GM21825 (cell line): ENCODE measurements around the gene APBB1IP.
A peak's percentile ranks its signal among the peaks of the same experiment; 100 is the strongest.

Experiments used
- ATAC-seq: cut with Tn5 transposase; IDR thresholded peaks from one replicate; pipeline ENCODE4 v1.9.1; 2021; ENCODE audit warnings: mild to moderate bottlenecking, moderate library complexity; ENCODE audit not compliant: unreplicated experiment

The APBB1IP gene

GRCh38 chr10:26505491-26505890, 67.3 kb downstream of the APBB1IP start:
- ATAC-seq = no peak

DNA sequence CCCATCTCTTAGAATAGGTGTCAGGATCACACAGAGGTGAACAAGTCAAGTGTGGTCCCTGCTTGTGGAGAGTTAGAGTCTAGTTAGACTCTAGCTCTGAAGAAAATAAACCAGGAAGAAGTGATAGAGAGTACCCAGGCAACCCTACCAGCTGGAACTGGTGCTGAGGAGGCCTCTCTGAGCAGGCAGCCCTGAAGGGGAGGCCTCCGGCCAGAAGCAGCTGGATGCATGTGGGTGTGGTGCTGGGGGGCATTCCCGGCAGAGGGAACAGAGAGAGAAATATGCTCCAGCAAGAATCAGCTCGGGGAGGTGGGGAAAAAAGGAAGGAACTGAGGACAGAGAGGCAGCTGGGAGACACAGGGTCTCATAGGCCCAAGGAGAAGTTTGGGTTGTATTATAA, 68.6 kb downstream of the APBB1IP start:
- ATAC-seq = no peak

GRCh38 chr10:26507441-26507840, 69.3 kb downstream of the APBB1IP start:
- ATAC-seq = no peak

DNA sequence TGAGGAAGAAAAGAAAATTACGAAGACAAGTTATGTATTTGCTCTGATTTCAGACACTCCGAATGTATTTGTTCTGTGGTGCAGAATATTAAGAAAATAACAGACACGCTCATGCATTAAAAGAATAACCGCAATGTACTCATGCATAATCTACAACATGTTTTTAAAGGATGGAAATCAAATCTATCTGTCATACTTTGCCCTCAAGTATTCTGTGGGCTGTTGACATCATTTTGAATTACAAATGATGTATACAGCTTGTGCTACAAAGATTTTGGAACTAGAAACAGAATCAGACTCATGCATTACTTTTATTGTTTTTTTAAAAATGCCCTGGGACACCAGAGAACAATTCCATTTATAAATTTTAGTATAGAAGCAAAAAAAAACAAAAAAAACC, 69.9 kb downstream of the APBB1IP start:
- ATAC-seq = no peak

- no peak for ATAC-seq
Observed at GRCh38 chr10:26509307-26509706, 71.2 kb downstream of the APBB1IP start.

- no peak for ATAC-seq
Observed at GRCh38 chr10:26513101-26513500, 75.0 kb downstream of the APBB1IP start.

- ATAC-seq = no peak
Observed at GRCh38 chr10:26516540-26517101, 78.5 kb downstream of the APBB1IP start.

DNA sequence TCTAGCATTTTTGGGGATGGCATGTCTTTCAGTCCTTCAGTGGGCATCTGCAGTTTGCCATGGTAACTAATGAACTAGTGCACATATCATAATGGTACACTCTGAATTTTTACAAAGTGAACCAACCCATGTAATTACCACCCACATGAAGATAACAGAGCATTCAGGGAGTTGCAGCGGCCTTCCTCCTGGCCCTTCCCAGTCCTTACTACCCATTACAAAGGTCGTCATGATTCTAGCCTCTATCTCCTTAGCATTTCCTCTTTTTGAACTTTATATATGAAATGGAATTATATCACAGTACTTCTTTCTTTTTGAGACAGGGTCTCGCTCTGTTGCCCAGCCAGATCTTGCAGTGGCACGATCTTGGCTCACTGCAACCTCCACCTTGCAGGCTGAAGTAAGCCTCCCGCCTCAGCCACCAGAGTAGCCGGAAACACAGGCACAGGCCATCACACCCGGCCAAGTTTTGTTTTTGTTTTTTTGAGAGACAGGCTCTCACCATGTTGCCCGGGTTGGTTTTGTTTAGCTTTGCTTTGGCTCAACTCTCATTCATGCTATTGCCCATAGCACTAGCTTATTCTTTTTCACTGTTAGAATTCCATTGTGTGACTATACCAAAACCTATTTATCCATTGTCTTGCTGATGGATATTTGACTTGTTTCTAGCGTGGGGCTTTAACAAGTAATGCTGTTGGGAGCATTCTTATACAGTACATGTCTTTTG, 79.2 kb downstream of the APBB1IP start:
- ATAC-seq = no peak

DNA sequence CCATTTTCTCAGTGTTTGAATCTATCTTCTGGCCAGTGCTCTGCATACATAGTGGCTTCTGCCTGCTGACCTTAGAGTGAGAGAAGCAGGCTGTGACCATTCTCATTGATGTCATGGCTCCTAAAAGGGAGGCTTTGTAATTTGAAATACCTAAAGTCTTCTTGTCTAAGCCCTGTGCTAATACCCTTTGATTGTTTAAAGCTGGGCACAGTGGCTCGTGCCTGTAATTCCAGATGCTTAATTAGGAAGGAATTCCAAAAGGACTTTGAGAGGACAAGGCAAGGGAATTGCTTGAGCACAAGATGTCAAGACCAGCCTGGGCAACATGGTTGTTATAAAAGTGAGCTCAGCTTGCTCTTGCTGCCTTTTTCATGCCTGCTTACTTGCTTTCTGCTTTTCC, 81.7 kb downstream of the APBB1IP start:
- no peak for ATAC-seq

GRCh38 chr10:26520575-26520974, 82.4 kb downstream of the APBB1IP start:
- no peak for ATAC-seq

DNA sequence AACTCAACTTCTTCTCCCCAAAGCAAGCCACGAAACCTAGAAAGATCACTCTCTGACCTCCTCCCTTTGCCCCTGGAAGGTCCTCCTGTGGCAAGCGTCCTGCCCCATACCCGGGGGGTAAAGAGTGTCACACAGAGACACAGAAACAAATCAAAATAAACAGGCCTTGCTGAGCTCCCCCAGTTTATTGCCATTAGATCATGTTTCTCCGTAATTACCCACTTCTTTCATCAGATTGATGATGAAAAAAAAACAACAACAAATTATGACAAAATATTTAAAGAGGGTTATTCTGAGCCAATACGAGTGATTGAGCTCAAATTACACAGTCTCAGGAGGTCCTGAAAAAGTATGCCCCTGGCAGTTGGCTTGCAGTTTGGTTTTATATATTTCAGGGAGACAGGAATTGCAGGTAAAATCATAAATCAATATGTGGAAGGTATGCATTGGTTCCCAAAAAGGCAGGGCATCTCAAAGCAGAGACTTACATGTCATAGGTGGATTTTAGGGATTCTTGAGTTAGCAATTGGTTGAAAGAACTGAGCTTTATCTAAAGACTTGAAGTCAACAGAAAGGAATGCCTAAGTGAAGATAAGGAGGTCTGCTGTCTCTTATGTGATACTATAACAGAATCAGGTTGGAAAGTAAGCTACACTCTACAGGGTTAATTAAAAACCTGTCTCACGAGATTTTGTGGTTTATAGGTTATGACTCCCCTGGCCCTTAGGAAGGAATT, 86.2 kb downstream of the APBB1IP start:
- no peak for ATAC-seq

DNA sequence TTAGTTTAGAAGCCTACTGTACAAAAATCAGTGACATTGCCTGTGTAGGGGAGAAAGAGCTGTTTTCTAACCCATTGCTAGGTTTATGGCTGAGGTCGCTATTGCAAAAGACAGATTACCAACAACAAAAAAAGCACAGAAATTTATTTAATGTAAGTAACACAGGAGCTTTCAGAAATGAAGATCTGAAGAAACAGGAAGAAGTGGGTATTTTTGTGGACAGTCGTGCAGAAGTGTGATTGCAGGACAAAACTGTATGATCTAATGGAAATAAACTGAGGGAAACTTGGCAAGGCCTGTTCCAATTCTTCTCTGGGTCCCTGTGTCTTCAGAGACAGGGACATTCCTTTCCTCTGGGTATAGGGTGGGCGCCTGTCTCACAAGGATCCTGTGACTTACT, 87.4 kb downstream of the APBB1IP start:
- no peak for ATAC-seq

DNA sequence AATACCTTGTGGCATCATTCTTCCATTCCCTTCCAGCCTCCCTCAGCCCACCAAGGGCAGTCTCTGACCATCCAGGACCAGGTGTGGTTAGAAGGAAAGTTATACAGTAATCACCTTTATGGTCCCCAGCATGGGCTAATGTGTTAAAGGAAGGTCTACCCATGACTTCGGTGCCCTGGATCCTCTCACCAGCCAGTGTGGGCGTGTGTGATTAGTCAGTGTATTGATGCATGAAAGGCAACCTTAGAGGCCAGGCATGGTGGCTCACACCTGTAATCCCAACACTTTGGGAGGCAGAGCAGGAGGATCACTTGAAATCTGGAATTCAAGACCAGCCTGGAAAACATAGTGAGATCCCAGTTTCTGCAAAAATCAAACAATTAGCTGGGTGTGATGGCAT, 88.9 kb downstream of the APBB1IP start:
- ATAC-seq = no peak

DNA sequence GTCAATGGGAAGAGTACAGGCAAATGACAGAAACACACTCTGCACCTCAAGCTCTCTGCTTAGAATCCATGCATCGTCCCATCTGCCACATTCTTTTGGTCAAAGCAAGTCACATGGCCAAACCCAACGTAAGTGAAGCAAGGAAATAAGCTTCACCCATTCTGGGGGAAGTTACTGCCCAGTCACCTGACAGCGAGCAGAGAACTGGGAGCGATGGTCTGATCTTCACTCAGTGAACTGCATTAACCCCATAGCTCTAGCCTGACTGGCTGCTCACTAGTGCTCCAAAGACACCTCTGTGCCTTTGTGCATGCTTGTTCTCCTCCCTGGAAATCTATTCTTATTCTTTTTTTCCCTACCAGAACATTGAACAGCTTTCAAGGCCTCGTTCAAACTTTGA, 89.9 kb downstream of the APBB1IP start:
- ATAC-seq = no peak

- peak; percentile 55 for ATAC-seq
Observed at GRCh38 chr10:26528715-26529393, 90.7 kb downstream of the APBB1IP start.

GRCh38 chr10:26534384-26534783, 96.2 kb downstream of the APBB1IP start:
- ATAC-seq = no peak

- ATAC-seq = no peak
Observed at GRCh38 chr10:26540601-26541000, 102.5 kb downstream of the APBB1IP start.

GRCh38 chr10:26543567-26544306, 105.6 kb downstream of the APBB1IP start:
- peak; percentile 66 for ATAC-seq

GRCh38 chr10:26544932-26545331, 106.8 kb downstream of the APBB1IP start:
- ATAC-seq = no peak

DNA sequence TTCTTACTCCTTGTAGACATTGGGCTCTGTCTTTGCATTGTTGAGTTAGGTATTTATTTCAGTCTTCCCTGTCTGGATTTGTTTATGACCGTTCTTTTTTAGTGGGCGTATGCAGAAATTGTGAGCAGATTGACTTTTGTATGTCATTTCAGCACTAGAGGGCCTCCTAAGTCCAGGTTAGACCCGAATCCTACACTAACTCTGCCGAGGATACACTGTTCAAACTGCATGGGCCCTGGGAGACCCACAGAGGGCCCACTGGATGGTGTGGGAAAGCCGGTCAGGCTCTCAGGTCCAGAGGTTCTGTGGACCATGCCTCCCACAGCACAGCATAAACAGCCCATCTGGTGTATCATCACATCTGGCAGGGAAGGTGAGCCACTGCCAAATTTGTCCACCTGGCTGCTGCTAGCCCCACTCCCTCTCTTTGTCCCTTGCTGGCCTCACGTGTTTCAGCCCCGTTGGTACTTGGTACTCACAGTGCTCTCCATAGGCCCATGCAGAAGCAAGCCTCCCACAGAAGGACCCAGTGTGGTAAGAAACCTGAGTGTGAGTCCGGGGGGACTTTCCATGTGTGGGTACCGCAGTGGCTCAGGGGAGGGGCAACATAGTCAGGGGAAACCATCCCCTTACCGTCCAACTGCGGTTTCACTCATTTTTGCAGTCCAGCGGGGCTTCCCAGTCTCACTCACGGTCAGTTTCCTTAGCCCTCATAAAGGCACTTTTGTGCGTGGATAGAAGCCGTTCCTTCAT, 112.8 kb downstream of the APBB1IP start:
- no peak for ATAC-seq
